GM21737 (cell line): ENCODE measurements around the gene CHGA.

Source experiments
- ATAC-seq: cut with Tn5 transposase; IDR thresholded peaks from one replicate; pipeline ENCODE4 v1.9.1; 2021; ENCODE audit warnings: mild to moderate bottlenecking, moderate library complexity; ENCODE audit not compliant: unreplicated experiment

The CHGA gene

DNA sequence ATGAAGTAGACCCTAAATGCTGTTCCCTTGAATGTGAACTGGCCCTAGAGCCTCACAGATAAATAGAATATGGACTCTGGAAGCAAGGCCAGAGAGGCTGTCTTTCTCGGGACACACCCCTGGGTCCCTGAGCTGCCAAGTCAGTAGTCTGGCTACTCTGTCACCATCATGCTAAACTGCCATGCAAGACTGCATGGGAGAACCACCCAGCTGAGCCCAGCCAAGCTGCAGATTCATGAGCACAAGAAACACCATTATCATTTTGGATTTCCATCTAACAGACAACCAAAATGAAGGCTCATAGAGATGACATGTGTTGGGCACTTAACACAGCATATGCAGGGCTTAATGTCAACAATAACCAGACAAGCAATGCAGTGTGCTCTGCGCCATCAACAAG lies 53.3 kb downstream of the CHGA start:
- ATAC-seq = no peak

DNA sequence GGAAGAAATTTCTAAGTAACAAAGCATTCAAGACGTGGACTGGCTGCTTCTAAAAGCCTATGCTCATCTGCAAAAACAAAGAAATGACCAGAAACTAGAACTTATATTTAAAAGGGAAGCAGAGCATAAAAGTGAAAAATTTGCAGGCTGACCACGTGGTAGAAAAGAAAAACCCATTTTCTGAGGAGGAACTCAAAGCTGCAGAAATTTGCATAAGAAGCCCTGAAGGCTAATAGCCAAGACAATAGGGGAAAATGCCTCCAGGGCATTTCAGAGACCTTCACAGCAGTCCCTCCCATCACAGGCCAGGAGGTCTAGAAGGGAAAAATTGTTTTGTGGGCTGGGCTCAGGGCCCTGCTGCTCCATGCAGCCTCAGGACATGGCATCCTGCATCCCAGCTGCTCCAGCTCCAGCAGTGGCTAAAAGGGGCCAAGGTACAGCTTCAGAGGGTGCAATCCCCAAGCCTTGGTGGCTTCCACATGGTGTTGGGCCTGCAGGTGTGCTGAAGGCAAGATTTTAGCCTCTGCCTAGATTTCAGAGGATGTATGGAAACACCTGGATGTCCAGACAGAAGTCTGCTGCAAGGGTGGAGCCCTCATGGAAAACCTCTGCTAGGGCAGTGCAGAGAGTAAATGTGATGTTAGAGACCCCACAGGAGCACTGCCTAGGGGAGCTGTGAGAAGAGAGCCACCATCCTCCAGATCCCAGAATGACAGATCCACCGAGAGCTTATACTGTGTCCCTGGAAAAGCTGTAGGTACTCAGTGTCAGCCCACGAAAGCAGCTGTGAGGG lies 55.5 kb downstream of the CHGA start:
- ATAC-seq = no peak

DNA sequence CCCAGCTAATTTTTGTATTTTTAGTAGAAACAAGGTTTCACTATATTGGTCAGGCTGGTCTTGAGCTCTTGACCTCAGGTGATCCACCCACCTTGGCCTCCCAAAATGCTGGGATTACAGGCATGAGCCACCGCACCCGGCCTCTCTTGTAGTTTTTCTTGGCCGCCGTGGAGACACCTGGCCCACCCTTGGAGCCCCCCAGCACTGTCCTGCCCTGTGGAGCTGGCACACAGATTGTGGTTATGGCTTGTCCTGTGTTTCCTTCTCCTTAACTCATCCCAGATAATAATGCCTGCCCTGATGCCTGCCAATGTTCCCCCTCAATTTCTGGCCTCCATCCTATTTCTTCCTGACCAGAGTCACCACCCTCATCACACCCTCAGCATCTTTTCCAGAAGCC lies 57.9 kb downstream of the CHGA start:
- no peak for ATAC-seq

DNA sequence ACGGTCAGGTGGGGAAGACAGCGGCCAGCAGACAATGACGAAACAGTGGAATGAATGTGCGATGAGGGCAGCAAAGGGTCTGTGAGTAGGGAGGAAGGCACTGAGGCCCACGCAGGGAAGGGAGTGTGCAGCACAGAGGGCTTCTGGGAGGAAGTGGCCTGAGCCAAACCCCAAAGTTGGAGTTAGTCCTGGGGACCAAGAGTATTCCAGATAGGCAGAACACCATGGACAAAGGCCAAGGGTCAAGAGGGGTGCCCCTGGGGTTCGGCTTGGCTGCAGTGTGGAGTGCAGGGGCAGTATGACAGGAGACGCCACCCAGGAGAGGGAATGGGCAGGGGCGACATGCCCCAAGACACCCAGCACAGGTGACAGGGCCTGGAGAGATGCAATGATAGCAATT lies 58.8 kb downstream of the CHGA start:
- ATAC-seq = no peak

DNA sequence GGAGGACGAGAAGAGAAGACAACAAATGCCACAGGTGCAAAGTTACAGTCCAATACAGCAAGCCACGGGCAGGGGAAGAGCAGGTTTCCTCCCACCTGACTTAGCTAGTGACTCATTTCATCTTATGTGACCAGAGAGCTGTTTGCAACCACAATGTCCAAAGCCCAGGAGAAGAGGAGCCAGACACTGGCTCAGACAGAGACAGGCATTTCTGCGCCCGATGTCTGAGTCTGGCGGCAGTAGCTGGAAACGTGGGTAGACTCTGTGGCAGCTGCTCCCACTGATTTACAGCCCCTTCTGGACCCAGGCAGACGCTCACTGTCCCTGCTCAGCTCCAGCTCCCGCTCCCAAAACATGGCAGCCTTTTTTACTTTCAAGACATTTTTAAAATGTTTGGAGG lies 60.0 kb downstream of the CHGA start:
- no peak for ATAC-seq

DNA sequence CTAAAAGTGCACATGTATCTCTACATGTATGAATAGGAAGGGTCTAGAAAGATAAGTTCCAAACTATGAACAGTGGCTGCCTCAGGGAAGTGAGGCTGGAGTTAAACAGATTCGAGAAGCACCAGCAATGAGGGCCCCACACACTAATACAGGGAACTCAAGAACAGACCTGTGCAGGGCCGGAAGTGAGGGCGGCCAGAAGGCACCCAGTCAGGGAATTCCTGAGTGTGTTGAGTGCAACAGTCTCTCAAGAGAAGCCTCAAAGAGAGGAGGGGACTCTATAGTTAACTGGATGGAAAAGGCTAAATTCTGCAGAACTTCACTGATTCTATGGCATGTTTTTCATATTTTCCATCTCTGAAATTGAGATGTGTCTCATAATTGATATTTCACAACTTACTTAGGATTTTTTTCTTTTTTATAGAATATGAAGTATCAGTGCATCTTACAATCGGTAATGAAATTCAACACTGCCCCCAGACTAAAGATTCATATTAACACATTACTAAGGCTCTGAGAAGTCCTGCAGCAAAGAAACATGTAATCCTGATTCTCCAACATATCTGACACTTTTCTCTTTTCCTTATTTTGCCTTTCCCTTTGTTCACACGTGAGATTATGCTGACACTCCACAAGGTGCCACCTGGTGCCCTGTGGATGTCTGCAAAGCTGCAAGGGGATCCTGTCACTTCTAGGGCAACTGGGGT lies 61.3 kb downstream of the CHGA start:
- ATAC-seq = no peak
